Smooth muscle cell (in vitro differentiated cells): ENCODE measurements around the gene GRIA1. TPM values are rescaled to one million over a fixed set of nuclear protein-coding genes. Genes with fewer than 3 reads are reported as not detected.
A peak's percentile ranks its signal among the peaks of the same experiment; 100 is the strongest.

Experiments used
- DNase-seq: peaks from one replicate; lab custom pipeline; 2025; ENCODE audit not compliant: unreplicated experiment; lab: John Stamatoyannopoulos, UW
- H2AFZ ChIP-seq: fragments of 200-600 bp; sonication (generic); 2 replicates; pipeline ENCODE4 v1.6.0; 2016; ENCODE audit warnings: antibody characterized with exemption, low read depth, mild to moderate bottlenecking
- H3F3A ChIP-seq: fragments of 200-600 bp; sonication (generic); 2 replicates; pipeline ENCODE4 v1.6.0; 2017; ENCODE audit warnings: antibody characterized with exemption, low read depth
- H3K27ac ChIP-seq: fragments of 200-600 bp; sonication (generic); 2 replicates; pipeline ENCODE4 v1.5.1; 2016; ENCODE audit warnings: low read depth, mild to moderate bottlenecking
- H3K27me3 ChIP-seq: fragments of 200-600 bp; sonication (generic); 2 replicates; pipeline ENCODE4 v1.6.1; 2016; ENCODE audit warnings: low read depth, mild to moderate bottlenecking
- H3K36me3 ChIP-seq: fragments of 200-600 bp; sonication (generic); 2 replicates; pipeline ENCODE4 v1.5.1; 2016; ENCODE audit warnings: low read depth
- H3K4me1 ChIP-seq: fragments of 200-600 bp; sonication (generic); 2 replicates; pipeline ENCODE4 v1.5.1; 2016; ENCODE audit warnings: low read depth
- H3K4me2 ChIP-seq: fragments of 200-600 bp; sonication (generic); 2 replicates; pipeline ENCODE4 v1.6.0; 2016; ENCODE audit warnings: mild to moderate bottlenecking
- H3K4me3 ChIP-seq: fragments of 200-600 bp; sonication (generic); 2 replicates; pipeline ENCODE4 v1.5.1; 2016; ENCODE audit warnings: mild to moderate bottlenecking
- H3K79me2 ChIP-seq: fragments of 200-600 bp; sonication (generic); 2 replicates; pipeline ENCODE4 v1.6.0; 2016; ENCODE audit warnings: low read depth, mild to moderate bottlenecking
- H3K9ac ChIP-seq: fragments of 200-600 bp; sonication (generic); 2 replicates; pipeline ENCODE4 v1.6.0; 2016; ENCODE audit warnings: low read depth
- H3K9me3 ChIP-seq: fragments of 200-600 bp; sonication (generic); replicated peaks from 2 replicates; pipeline ENCODE4 v1.5.1; 2016; ENCODE audit warnings: low read depth
- H4K20me1 ChIP-seq: fragments of 200-600 bp; sonication (generic); 2 replicates; pipeline ENCODE4 v1.6.0; 2016; ENCODE audit warnings: low read depth
- CTCF ChIP-seq: fragments of 200-600 bp; sonication (generic); IDR thresholded peaks from 2 replicates; pipeline ENCODE4 v1.5.1; 2017; ENCODE audit warnings: borderline replicate concordance, mild to moderate bottlenecking, antibody characterized with exemption; ENCODE audit not compliant: insufficient read depth, poor library complexity, severe bottlenecking
- WGBS: methylation state at CpG from one replicate; pipeline ENCODE4 v1.1.7; 2016; ENCODE audit warnings: low lambda C conversion rate; 5-methylcytosine and 5-hydroxymethylcytosine counted together
- polyA plus RNA-seq: library from polyadenylated mRNA; unstranded; fragments of >200 nt; fragmentation: Nextera tagmentation; extraction: Ambion mirVana; gene quantifications from 2 replicates; pipeline ENCODE4 v1.2.1, GENCODE V29; 2016
- total RNA-seq: library from RNA; depleted of rRNA; stranded (reverse); fragments of >200 nt; gene quantifications from 2 replicates; pipeline ENCODE4 v1.2.3, GENCODE V29; 2014

Gene GRIA1
- total and polyA plus RNA-seq, 2 experiments from 2014 or later = 0.17 to 0.94 TPM

- Histone ChIP-seq H3K9ac (no peak overlapping the region), H3K4me2 (no peak overlapping the region), H3K4me3 (no peak overlapping the region), H3F3A (no peaks in the 10 kb centered on the region), H3K4me1 (no peaks in the 10 kb centered on the region), H2AFZ (no peak overlapping the region), H3K27me3 (no peaks in the 10 kb centered on the region), H4K20me1 (no peaks in the 10 kb centered on the region), H3K79me2 (no peaks in the 10 kb centered on the region), H3K36me3 (no peaks in the 10 kb centered on the region), H3K9me3 (no peaks in the 10 kb centered on the region), H3K27ac (no peak overlapping the region)
- TF ChIP-seq CTCF = no peak
- no peak for DNase-seq
Measured at GRCh38 chr5:153543959-153544470, 53.5 kb downstream of the GRIA1 start.

GRCh38 chr5:153544706-153545105 lies 54.2 kb downstream of the GRIA1 start:
- H3K36me3 ChIP-seq = no peaks in the 10 kb centered on the region
- H4K20me1 ChIP-seq = no peaks in the 10 kb centered on the region
- no peak overlapping the region for H3K9ac ChIP-seq
- H3K27me3 ChIP-seq = no peaks in the 10 kb centered on the region
- no peak overlapping the region for H3K4me2 ChIP-seq
- no peaks in the 10 kb centered on the region for H3F3A ChIP-seq
- no peaks in the 10 kb centered on the region for H3K4me1 ChIP-seq
- no peak overlapping the region for H2AFZ ChIP-seq
- H3K9me3 ChIP-seq = no peaks in the 10 kb centered on the region
- no peak overlapping the region for H3K27ac ChIP-seq
- H3K79me2 ChIP-seq = no peaks in the 10 kb centered on the region
- no peak overlapping the region for H3K4me3 ChIP-seq
- no peak for TF ChIP-seq CTCF
- WGBS = 90% methylated on average over 4 of the region's 4 CpGs
- no peak for DNase-seq

GRCh38 chr5:153546566-153546965 lies 56.1 kb downstream of the GRIA1 start:
- no peak for TF ChIP-seq CTCF
- Histone ChIP-seq H4K20me1 (no peaks in the 10 kb centered on the region), H3K4me3 (no peak overlapping the region), H3K27me3 (no peaks in the 10 kb centered on the region), H3K4me2 (no peak overlapping the region), H3K9me3 (no peaks in the 10 kb centered on the region), H3K79me2 (no peaks in the 10 kb centered on the region), H2AFZ (no peak overlapping the region), H3F3A (no peaks in the 10 kb centered on the region), H3K36me3 (no peaks in the 10 kb centered on the region), H3K9ac (no peak overlapping the region), H3K4me1 (peaks cover 7% of the 10 kb centered on the region), H3K27ac (no peak overlapping the region)
- WGBS = 95% methylated on average over 1 of the region's 1 CpG
- no peak for DNase-seq

- no peaks in the 10 kb centered on the region for H4K20me1 ChIP-seq
- peak overlapping the region; percentile 69 for H3K4me2 ChIP-seq
- no peak for DNase-seq
- peak overlapping the region; percentile 88 for H3K27ac ChIP-seq
- no peaks in the 10 kb centered on the region for H3K27me3 ChIP-seq
- no peaks in the 10 kb centered on the region for H3F3A ChIP-seq
- no peaks in the 10 kb centered on the region for H3K9me3 ChIP-seq
- 0% methylated on average over 1 of the region's 1 CpG for WGBS
- H3K4me1 ChIP-seq = peaks cover 17% of the 10 kb centered on the region
- no peaks in the 10 kb centered on the region for H3K79me2 ChIP-seq
- peak overlapping the region; percentile 6 for H2AFZ ChIP-seq
- no peaks in the 10 kb centered on the region for H3K36me3 ChIP-seq
- peak overlapping the region; percentile 54 for H3K9ac ChIP-seq
- H3K4me3 ChIP-seq = no peak overlapping the region
- TF ChIP-seq CTCF = no peak
Measured at GRCh38 chr5:153551537-153552079, 61.1 kb downstream of the GRIA1 start.
